GM23338 (cell line): Measurements from ENCODE around the gene FBXL17. TPM values are rescaled to one million over a fixed set of nuclear protein-coding genes. Genes with fewer than 3 reads are reported as not detected.

Experiments
- ATAC-seq: fragments of 200-7000 bp; cut with Tn5 transposase; 3 replicates; pipeline ENCODE4 v1.9.1; 2020
- DNase-seq: peaks from one replicate; pipeline ENCODE4 v3.0.0-alpha.2; 2015; ENCODE audit warnings: low spot score
- H2AFZ ChIP-seq: fragments of 200-600 bp; sonication (generic); 2 replicates; pipeline ENCODE4 v1.8.0; 2016; ENCODE audit warnings: antibody characterized with exemption, mild to moderate bottlenecking, moderate library complexity
- H3F3A ChIP-seq: fragments of 200-600 bp; sonication (generic); replicated peaks from 2 replicates; pipeline ENCODE4 v1.8.0; 2017; ENCODE audit warnings: antibody characterized with exemption, mixed run types, low read depth
- H3K27ac ChIP-seq: fragments of 200-600 bp; sonication (generic); 2 replicates; pipeline ENCODE4 v1.6.1; 2016; ENCODE audit warnings: low read depth
- H3K27me3 ChIP-seq: fragments of 200-600 bp; sonication (generic); 2 replicates; pipeline ENCODE4 v1.8.0; 2016; ENCODE audit warnings: mild to moderate bottlenecking, mixed run types, moderate library complexity; ENCODE audit not compliant: insufficient read depth
- H3K36me3 ChIP-seq: fragments of 200-600 bp; sonication (generic); 2 replicates; pipeline ENCODE4 v1.8.0; 2016; ENCODE audit warnings: mild to moderate bottlenecking; ENCODE audit not compliant: insufficient read depth
- H3K4me1 ChIP-seq: fragments of 200-600 bp; sonication (generic); 2 replicates; pipeline ENCODE4 v1.8.0; 2016; ENCODE audit warnings: mild to moderate bottlenecking, moderate library complexity; ENCODE audit not compliant: insufficient read depth
- H3K4me2 ChIP-seq: fragments of 200-600 bp; sonication (generic); 2 replicates; pipeline ENCODE4 v1.7.1; 2017; ENCODE audit warnings: mixed run types
- H3K4me3 ChIP-seq: fragments of 200-600 bp; sonication (generic); 2 replicates; pipeline ENCODE4 v1.6.1; 2016; ENCODE audit warnings: mixed run types
- H3K79me2 ChIP-seq: fragments of 200-600 bp; sonication (generic); replicated peaks from 2 replicates; pipeline ENCODE4 v1.8.0; 2017; ENCODE audit warnings: mild to moderate bottlenecking; ENCODE audit not compliant: insufficient read depth
- H3K9me2 ChIP-seq: fragments of 200-600 bp; sonication (generic); 2 replicates; pipeline ENCODE4 v1.8.0; 2017; ENCODE audit not compliant: insufficient read depth
- H4K20me1 ChIP-seq: fragments of 200-600 bp; sonication (generic); replicated peaks from 2 replicates; pipeline ENCODE4 v1.8.0; 2017; ENCODE audit warnings: mild to moderate bottlenecking; ENCODE audit not compliant: insufficient read depth
- H3K27ac Mint-ChIP-seq: 2 replicates; pipeline ENCODE4 v1.8.0; 2020; ENCODE audit warnings: inconsistent platforms, mild to moderate bottlenecking, moderate library complexity, mixed read lengths
- H3K27me3 Mint-ChIP-seq: 3 replicates; pipeline ENCODE4 v1.8.0; 2022; ENCODE audit warnings: low read depth, mild to moderate bottlenecking, moderate library complexity, mixed read lengths, inconsistent platforms; ENCODE audit not compliant: insufficient read depth, poor library complexity
- H3K36me3 Mint-ChIP-seq: 3 replicates; pipeline ENCODE4 v1.8.0; 2021; ENCODE audit warnings: low read depth, mild to moderate bottlenecking, inconsistent platforms, moderate library complexity, mixed read lengths
- H3K4me1 Mint-ChIP-seq: 3 replicates; pipeline ENCODE4 v1.8.0; 2020; ENCODE audit warnings: mild to moderate bottlenecking, inconsistent platforms, mixed read lengths
- H3K4me3 Mint-ChIP-seq: 3 replicates; pipeline ENCODE4 v1.8.0; 2021; ENCODE audit warnings: moderate library complexity, mild to moderate bottlenecking, inconsistent platforms, mixed read lengths
- H3K9me3 Mint-ChIP-seq: 3 replicates; pipeline ENCODE4 v1.8.0; 2020; ENCODE audit warnings: moderate library complexity, mild to moderate bottlenecking, inconsistent platforms, mixed read lengths
- CREB1 ChIP-seq: fragments of 250-450 bp; sonication (Bioruptor Pico); IDR thresholded peaks from 2 replicates; pipeline ENCODE4 v1.5.0; 2020; ENCODE audit warnings: low read depth, mild to moderate bottlenecking, moderate library complexity
- CTCF ChIP-seq, 2 experiments: fragments of 200-600 bp in 1 of 2; sonication (generic) in 1 of 2; conservative IDR thresholded peaks; 2 replicates each; pipeline versions ENCODE4 v1.5.1 to v1.6.1; 2016 to 2017; ENCODE audit warnings: antibody characterized with exemption in 2 of 2, low read depth in 2 of 2, mild to moderate bottlenecking in 2 of 2, moderate library complexity in 1 of 2
- ETS1 ChIP-seq: IDR thresholded peaks from 2 replicates; pipeline ENCODE4 v1.6.1; 2016; ENCODE audit warnings: antibody characterized with exemption
- EZH2 ChIP-seq: fragments of 200-600 bp; sonication (generic); IDR thresholded peaks from one replicate; pipeline ENCODE4 v1.8.0; 2017; ENCODE audit warnings: antibody characterized with exemption, mild to moderate bottlenecking, low read depth; ENCODE audit not compliant: unreplicated experiment
- EZH2phosphoT487 ChIP-seq: fragments of 200-600 bp; sonication (generic); IDR thresholded peaks from one replicate; pipeline ENCODE4 v1.8.1; 2018; ENCODE audit warnings: antibody characterized with exemption; ENCODE audit not compliant: unreplicated experiment
- JUNB ChIP-seq: IDR thresholded peaks from one replicate; pipeline ENCODE4 v1.6.1; 2016; ENCODE audit warnings: antibody characterized with exemption; ENCODE audit not compliant: unreplicated experiment
- NANOG ChIP-seq: IDR thresholded peaks from 2 replicates; pipeline ENCODE4 v1.6.1; 2016; ENCODE audit warnings: antibody characterized with exemption, borderline replicate concordance
- POLR2AphosphoS5 ChIP-seq: IDR thresholded peaks from 2 replicates; pipeline ENCODE4 v1.6.1; 2016; ENCODE audit warnings: antibody characterized with exemption, low read depth
- STAT1 ChIP-seq: IDR thresholded peaks from one replicate; pipeline ENCODE4 v1.6.1; 2016; ENCODE audit warnings: antibody characterized with exemption; ENCODE audit not compliant: unreplicated experiment
- ZNF114 ChIP-seq: fragments of 250-450 bp; sonication (Bioruptor Pico); IDR thresholded peaks from 2 replicates; pipeline ENCODE4 v1.5.0; 2020; ENCODE audit warnings: mild to moderate bottlenecking, moderate library complexity
- polyA plus RNA-seq: library from polyadenylated mRNA; unstranded; fragments of >200 nt; fragmentation: Nextera tagmentation; extraction: Ambion mirVana; gene quantifications from 2 replicates; pipeline ENCODE4 v1.2.1, GENCODE V29; 2016
- total RNA-seq: library from RNA; depleted of rRNA; stranded (reverse); fragments of >200 nt; shearing (Covaris generic); gene quantifications from 2 replicates; pipeline ENCODE4 v1.2.3, GENCODE V29; 2014
- TF ChIP-seq, protein P1 (sequence below): fragments of 250-450 bp; sonication (Bioruptor Pico); IDR thresholded peaks from 2 replicates; pipeline ENCODE4 v1.5.0; 2020; ENCODE audit warnings: mild to moderate bottlenecking, moderate library complexity
- TF ChIP-seq, protein P2 (sequence below): IDR thresholded peaks from one replicate; pipeline ENCODE4 v1.6.1; 2018; ENCODE audit warnings: antibody characterized with exemption; ENCODE audit not compliant: unreplicated experiment

The FBXL17 gene
- total and polyA plus RNA-seq, 2 experiments from 2014 or later: 2.0 to 2.7 TPM

GRCh38 chr5:107817436-107817835 is 564.5 kb downstream of the FBXL17 start (continued):
- TF ChIP-seq, protein P1, sequence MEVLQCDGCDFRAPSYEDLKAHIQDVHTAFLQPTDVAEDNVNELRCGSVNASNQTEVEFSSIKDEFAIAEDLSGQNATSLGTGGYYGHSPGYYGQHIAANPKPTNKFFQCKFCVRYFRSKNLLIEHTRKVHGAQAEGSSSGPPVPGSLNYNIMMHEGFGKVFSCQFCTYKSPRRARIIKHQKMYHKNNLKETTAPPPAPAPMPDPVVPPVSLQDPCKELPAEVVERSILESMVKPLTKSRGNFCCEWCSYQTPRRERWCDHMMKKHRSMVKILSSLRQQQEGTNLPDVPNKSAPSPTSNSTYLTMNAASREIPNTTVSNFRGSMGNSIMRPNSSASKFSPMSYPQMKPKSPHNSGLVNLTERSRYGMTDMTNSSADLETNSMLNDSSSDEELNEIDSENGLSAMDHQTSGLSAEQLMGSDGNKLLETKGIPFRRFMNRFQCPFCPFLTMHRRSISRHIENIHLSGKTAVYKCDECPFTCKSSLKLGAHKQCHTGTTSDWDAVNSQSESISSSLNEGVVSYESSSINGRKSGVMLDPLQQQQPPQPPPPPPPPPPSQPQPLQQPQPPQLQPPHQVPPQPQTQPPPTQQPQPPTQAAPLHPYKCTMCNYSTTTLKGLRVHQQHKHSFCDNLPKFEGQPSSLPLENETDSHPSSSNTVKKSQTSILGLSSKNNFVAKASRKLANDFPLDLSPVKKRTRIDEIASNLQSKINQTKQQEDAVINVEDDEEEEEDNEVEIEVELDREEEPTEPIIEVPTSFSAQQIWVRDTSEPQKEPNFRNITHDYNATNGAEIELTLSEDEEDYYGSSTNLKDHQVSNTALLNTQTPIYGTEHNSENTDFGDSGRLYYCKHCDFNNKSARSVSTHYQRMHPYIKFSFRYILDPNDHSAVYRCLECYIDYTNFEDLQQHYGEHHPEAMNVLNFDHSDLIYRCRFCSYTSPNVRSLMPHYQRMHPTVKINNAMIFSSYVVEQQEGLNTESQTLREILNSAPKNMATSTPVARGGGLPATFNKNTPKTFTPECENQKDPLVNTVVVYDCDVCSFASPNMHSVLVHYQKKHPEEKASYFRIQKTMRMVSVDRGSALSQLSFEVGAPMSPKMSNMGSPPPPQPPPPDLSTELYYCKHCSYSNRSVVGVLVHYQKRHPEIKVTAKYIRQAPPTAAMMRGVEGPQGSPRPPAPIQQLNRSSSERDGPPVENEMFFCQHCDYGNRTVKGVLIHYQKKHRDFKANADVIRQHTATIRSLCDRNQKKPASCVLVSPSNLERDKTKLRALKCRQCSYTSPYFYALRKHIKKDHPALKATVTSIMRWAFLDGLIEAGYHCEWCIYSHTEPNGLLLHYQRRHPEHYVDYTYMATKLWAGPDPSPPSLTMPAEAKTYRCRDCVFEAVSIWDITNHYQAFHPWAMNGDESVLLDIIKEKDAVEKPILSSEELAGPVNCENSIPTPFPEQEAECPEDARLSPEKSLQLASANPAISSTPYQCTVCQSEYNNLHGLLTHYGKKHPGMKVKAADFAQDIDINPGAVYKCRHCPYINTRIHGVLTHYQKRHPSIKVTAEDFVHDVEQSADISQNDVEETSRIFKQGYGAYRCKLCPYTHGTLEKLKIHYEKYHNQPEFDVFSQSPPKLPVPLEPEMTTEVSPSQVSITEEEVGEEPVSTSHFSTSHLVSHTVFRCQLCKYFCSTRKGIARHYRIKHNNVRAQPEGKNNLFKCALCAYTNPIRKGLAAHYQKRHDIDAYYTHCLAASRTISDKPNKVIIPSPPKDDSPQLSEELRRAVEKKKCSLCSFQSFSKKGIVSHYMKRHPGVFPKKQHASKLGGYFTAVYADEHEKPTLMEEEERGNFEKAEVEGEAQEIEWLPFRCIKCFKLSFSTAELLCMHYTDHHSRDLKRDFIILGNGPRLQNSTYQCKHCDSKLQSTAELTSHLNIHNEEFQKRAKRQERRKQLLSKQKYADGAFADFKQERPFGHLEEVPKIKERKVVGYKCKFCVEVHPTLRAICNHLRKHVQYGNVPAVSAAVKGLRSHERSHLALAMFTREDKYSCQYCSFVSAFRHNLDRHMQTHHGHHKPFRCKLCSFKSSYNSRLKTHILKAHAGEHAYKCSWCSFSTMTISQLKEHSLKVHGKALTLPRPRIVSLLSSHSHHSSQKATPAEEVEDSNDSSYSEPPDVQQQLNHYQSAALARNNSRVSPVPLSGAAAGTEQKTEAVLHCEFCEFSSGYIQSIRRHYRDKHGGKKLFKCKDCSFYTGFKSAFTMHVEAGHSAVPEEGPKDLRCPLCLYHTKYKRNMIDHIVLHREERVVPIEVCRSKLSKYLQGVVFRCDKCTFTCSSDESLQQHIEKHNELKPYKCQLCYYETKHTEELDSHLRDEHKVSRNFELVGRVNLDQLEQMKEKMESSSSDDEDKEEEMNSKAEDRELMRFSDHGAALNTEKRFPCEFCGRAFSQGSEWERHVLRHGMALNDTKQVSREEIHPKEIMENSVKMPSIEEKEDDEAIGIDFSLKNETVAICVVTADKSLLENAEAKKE (CRISPR knock-in tag): no peak
- no peak for TF ChIP-seq ZNF114
- TF ChIP-seq CREB1 (CRISPR knock-in tag): no peak
- no peak for TF ChIP-seq EZH2phosphoT487
- no peak for TF ChIP-seq JUNB

GRCh38 chr5:107815109-107815508 is 566.8 kb downstream of the FBXL17 start:
- Mint-ChIP-seq H3K36me3 (no peaks in the 10 kb centered on the region), H3K9me3 (no peaks in the 10 kb centered on the region; the same call in 2 of the 3 replicates), H3K4me1 (peaks cover 40% of the 10 kb centered on the region), H3K4me3 (no peak overlapping the region), H3K27me3 (peaks cover 10% of the 10 kb centered on the region), H3K27ac (no peak overlapping the region)
- Histone ChIP-seq H3K4me3 (no peak overlapping the region), H3K27me3 (no peaks in the 10 kb centered on the region), H3K79me2 (no peaks in the 10 kb centered on the region), H3K4me1 (peaks cover 24% of the 10 kb centered on the region), H3K9me2 (peaks cover 19% of the 10 kb centered on the region), H3F3A (no peaks in the 10 kb centered on the region), H3K36me3 (no peaks in the 10 kb centered on the region), H2AFZ (no peak overlapping the region), H3K4me2 (no peak overlapping the region), H4K20me1 (no peaks in the 10 kb centered on the region), H3K27ac (no peak overlapping the region)
- ATAC-seq: no peak
- TF ChIP-seq, protein P2, sequence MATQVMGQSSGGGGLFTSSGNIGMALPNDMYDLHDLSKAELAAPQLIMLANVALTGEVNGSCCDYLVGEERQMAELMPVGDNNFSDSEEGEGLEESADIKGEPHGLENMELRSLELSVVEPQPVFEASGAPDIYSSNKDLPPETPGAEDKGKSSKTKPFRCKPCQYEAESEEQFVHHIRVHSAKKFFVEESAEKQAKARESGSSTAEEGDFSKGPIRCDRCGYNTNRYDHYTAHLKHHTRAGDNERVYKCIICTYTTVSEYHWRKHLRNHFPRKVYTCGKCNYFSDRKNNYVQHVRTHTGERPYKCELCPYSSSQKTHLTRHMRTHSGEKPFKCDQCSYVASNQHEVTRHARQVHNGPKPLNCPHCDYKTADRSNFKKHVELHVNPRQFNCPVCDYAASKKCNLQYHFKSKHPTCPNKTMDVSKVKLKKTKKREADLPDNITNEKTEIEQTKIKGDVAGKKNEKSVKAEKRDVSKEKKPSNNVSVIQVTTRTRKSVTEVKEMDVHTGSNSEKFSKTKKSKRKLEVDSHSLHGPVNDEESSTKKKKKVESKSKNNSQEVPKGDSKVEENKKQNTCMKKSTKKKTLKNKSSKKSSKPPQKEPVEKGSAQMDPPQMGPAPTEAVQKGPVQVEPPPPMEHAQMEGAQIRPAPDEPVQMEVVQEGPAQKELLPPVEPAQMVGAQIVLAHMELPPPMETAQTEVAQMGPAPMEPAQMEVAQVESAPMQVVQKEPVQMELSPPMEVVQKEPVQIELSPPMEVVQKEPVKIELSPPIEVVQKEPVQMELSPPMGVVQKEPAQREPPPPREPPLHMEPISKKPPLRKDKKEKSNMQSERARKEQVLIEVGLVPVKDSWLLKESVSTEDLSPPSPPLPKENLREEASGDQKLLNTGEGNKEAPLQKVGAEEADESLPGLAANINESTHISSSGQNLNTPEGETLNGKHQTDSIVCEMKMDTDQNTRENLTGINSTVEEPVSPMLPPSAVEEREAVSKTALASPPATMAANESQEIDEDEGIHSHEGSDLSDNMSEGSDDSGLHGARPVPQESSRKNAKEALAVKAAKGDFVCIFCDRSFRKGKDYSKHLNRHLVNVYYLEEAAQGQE: no peak
- TF ChIP-seq POLR2AphosphoS5 (no peak), CTCF (conservative IDR thresholded peaks at IDR 0.05; ENCODE audit: low read depth in 2 of 2) (no peak), CREB1 (CRISPR knock-in tag) (no peak), NANOG (no peak), EZH2 (no peak), EZH2phosphoT487 (no peak), STAT1 (no peak), ETS1 (no peak), JUNB (no peak), ZNF114 (no peak)
- DNase-seq: no peak
